ENCODE data around the gene AP5Z1.

The AP5Z1 gene

GRCh38 chr7:4828720-4829383 lies 53.4 kb downstream of the AP5Z1 start:
- DNase-seq = no peak

- DNase-seq = no peak
Measured at GRCh38 chr7:4830176-4830575, 54.8 kb downstream of the AP5Z1 start.

GRCh38 chr7:4831723-4832495 lies 56.5 kb downstream of the AP5Z1 start:
- DNase-seq = no peak

- no peak for DNase-seq
Measured at GRCh38 chr7:4832711-4833110, 57.3 kb downstream of the AP5Z1 start.

GRCh38 chr7:4833176-4833575 lies 57.8 kb downstream of the AP5Z1 start:
- DNase-seq = no peak

GRCh38 chr7:4833691-4834600 lies 58.5 kb downstream of the AP5Z1 start:
- no peak for DNase-seq

- no peak for DNase-seq
Measured at GRCh38 chr7:4834601-4835397, 59.4 kb downstream of the AP5Z1 start.

- DNase-seq = no peak
Measured at GRCh38 chr7:4835398-4836205, 60.2 kb downstream of the AP5Z1 start.

- no peak for DNase-seq
Measured at GRCh38 chr7:4836206-4836661, 60.8 kb downstream of the AP5Z1 start.

GRCh38 chr7:4837041-4837802 lies 61.8 kb downstream of the AP5Z1 start:
- DNase-seq = no peak

GRCh38 chr7:4837803-4838625 lies 62.6 kb downstream of the AP5Z1 start:
- no peak for DNase-seq

- DNase-seq = no peak
Measured at GRCh38 chr7:4838626-4839334, 63.4 kb downstream of the AP5Z1 start.

- DNase-seq = no peak
Measured at GRCh38 chr7:4840079-4840501, 64.7 kb downstream of the AP5Z1 start.
